A673 (cell line): ENCODE results near the gene HAP1. TPM values are rescaled to one million over a fixed set of nuclear protein-coding genes. Genes with fewer than 3 reads are reported as not detected.

ENCODE experiments used
- BruUV-seq: library from RNA; stranded (reverse); fragments of 400-500 nt; replicated peaks from 2 replicates; lab custom pipeline; 2021; lab: Mats Ljungman, UMichigan
- CTCF ChIA-PET: fragments of 300-600 bp; sonication (Branson Sonifier 250); formaldehyde crosslinking; loops from one replicate; lab custom pipeline; 2022; ENCODE audit warnings: antibody characterized with exemption; lab: Charles Lee
- POLR2A ChIA-PET: fragments of 300-600 bp; sonication (Branson Sonifier 250); formaldehyde crosslinking; loops from one replicate; lab custom pipeline; 2022; ENCODE audit warnings: antibody characterized with exemption; ENCODE audit not compliant: low non-redundant PET; lab: Charles Lee
- DNase-seq: peaks from one replicate; pipeline ENCODE4 v3.0.0-alpha.2; 2015; ENCODE audit warnings: low spot score
- H3K27ac ChIP-seq: fragments of 200-600 bp; sonication (generic); 2 replicates; pipeline ENCODE4 v1.5.1; 2016; ENCODE audit warnings: mixed run types, low read depth, mild to moderate bottlenecking, mixed read lengths, antibody characterized with exemption, low read length; ENCODE audit not compliant: poor library complexity, severe bottlenecking
- H3K27me3 ChIP-seq: fragments of 200-600 bp; sonication (generic); replicated peaks from 2 replicates; pipeline ENCODE4 v1.6.1; 2017; ENCODE audit warnings: mixed run types, low read depth, mild to moderate bottlenecking, mixed read lengths, antibody characterized with exemption, low read length; ENCODE audit not compliant: insufficient read depth, poor library complexity
- H3K36me3 ChIP-seq: fragments of 200-600 bp; sonication (generic); 2 replicates; pipeline ENCODE4 v1.6.1; 2016; ENCODE audit warnings: mixed run types, mild to moderate bottlenecking, mixed read lengths, antibody characterized with exemption, low read length; ENCODE audit not compliant: insufficient read depth, poor library complexity, severe bottlenecking
- H3K4me1 ChIP-seq: fragments of 200-600 bp; sonication (generic); 2 replicates; pipeline ENCODE4 v1.6.1; 2017; ENCODE audit warnings: mixed run types, mild to moderate bottlenecking, mixed read lengths, antibody characterized with exemption, low read length; ENCODE audit not compliant: insufficient read depth, poor library complexity, severe bottlenecking
- H3K4me3 ChIP-seq: fragments of 200-600 bp; sonication (generic); 2 replicates; pipeline ENCODE4 v1.5.1; 2016; ENCODE audit warnings: low read depth, mixed run types, mild to moderate bottlenecking, mixed read lengths, low read length; ENCODE audit not compliant: poor library complexity, severe bottlenecking
- H3K9me3 ChIP-seq: fragments of 200-600 bp; sonication (generic); 2 replicates; pipeline ENCODE4 v1.6.1; 2016; ENCODE audit warnings: mixed run types, low read depth, mild to moderate bottlenecking, mixed read lengths, antibody characterized with exemption, low read length; ENCODE audit not compliant: poor library complexity, severe bottlenecking
- CTCF ChIP-seq: fragments of 300-800, 200-600 bp; sonication (generic); conservative IDR thresholded peaks from 2 replicates; pipeline ENCODE4 v1.5.1; 2017; ENCODE audit warnings: low read depth, mild to moderate bottlenecking, antibody characterized with exemption, low read length, moderate library complexity, mixed read lengths
- EZH2 ChIP-seq: fragments of 200-600 bp; sonication (generic); IDR thresholded peaks from 2 replicates; pipeline ENCODE4 v1.6.1; 2017; ENCODE audit warnings: borderline replicate concordance, low read depth, mild to moderate bottlenecking, mixed read lengths, antibody characterized with exemption, low read length; ENCODE audit not compliant: poor library complexity, severe bottlenecking
- intact Hi-C: fragments of 100-400 bp; cut with micrococcal nuclease; formaldehyde crosslinking; loops from one replicate; pipeline ENCODE4 v1.10.0; 2022; ENCODE audit not compliant: unreplicated experiment
- total RNA-seq: library from RNA; stranded (reverse); gene quantifications from 2 replicates; pipeline ENCODE4 v1.2.3, GENCODE V29; 2021

HAP1 gene
- total RNA-seq, 1 experiment from 2014 or later, result 1.4 TPM

- no TSS peak for BruUV-seq
- Histone ChIP-seq H3K4me1 (no peaks in the 10 kb centered on the region), H3K4me3 (no peak overlapping the region), H3K27ac (no peak overlapping the region), H3K27me3 (no peaks in the 10 kb centered on the region), H3K9me3 (no peaks in the 10 kb centered on the region), H3K36me3 (peaks cover 2% of the 10 kb centered on the region)
- no peak for DNase-seq
- ChIA-PET POLR2A (no interaction called here), CTCF (no interaction called here)
- intact Hi-C loops, result no loop called here
- no peak for TF ChIP-seq EZH2
- no peak for TF ChIP-seq CTCF
These were observed 33.0 kb upstream of the HAP1 start for GRCh38 chr17:41767324-41768042.

- no peak for TF ChIP-seq EZH2
- TF ChIP-seq CTCF, result no peak
- BruUV-seq, result no TSS peak
- Histone ChIP-seq H3K27ac (no peak overlapping the region), H3K36me3 (peaks cover 2% of the 10 kb centered on the region), H3K4me1 (no peaks in the 10 kb centered on the region), H3K4me3 (no peak overlapping the region), H3K9me3 (no peaks in the 10 kb centered on the region), H3K27me3 (no peaks in the 10 kb centered on the region)
- POLR2A ChIA-PET, result no interaction called here
- no peak for DNase-seq
- intact Hi-C loops, result no loop called here
- CTCF ChIA-PET, result no interaction called here
These were observed 31.7 kb upstream of the HAP1 start for GRCh38 chr17:41766135-41766534.

DNA sequence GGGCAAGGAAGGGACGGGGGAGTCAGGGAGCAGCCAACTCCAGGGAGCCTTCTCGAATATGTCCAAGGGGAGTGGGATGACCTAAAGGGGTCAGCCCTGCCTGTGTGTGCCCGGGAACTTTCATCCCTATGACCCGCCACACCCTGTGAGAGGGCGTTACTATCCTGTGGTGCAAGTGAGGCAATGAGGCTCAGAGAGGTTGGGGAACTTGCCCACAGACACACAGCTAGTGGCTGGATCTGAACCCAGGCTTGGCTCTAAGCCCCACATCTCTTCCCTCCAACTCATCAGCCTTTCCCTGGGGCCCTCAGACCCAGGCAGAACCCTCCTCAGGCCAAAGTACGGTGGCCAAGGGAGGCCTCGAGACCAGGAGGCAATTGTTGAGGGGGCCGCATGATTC lies 28.9 kb upstream of the HAP1 start:
- Histone ChIP-seq H3K4me1 (no peaks in the 10 kb centered on the region), H3K27ac (no peak overlapping the region), H3K4me3 (no peak overlapping the region), H3K36me3 (peaks cover 4% of the 10 kb centered on the region), H3K9me3 (no peaks in the 10 kb centered on the region), H3K27me3 (no peaks in the 10 kb centered on the region)
- no TSS peak for BruUV-seq
- no peak for DNase-seq
- intact Hi-C loops, result no loop called here
- ChIA-PET CTCF (no interaction called here), POLR2A (no interaction called here)
- no peak for TF ChIP-seq CTCF
- no peak for TF ChIP-seq EZH2
